HUES48 (cell line): Measurements from ENCODE around the gene AGAP1.

Source experiments
- H3K27ac ChIP-seq: one replicate; pipeline ENCODE4 v1.7.0; 2013; ENCODE audit warnings: low read depth, low read length, inconsistent platforms
- H3K27me3 ChIP-seq: 2 replicates; pipeline ENCODE4 v1.6.1; 2013; ENCODE audit warnings: mild to moderate bottlenecking, low read length; ENCODE audit not compliant: control insufficient read depth, insufficient read depth
- H3K36me3 ChIP-seq: 2 replicates; pipeline ENCODE4 v1.6.1; 2013; ENCODE audit warnings: low read length; ENCODE audit not compliant: control insufficient read depth, insufficient read depth
- H3K4me1 ChIP-seq: 2 replicates; pipeline ENCODE4 v1.6.1; 2013; ENCODE audit warnings: mild to moderate bottlenecking, low read length; ENCODE audit not compliant: control insufficient read depth, insufficient read depth
- H3K4me3 ChIP-seq: 2 replicates; pipeline ENCODE4 v1.5.1; 2013; ENCODE audit warnings: mild to moderate bottlenecking, low read depth, low read length
- H3K9ac ChIP-seq: 2 replicates; pipeline ENCODE4 v1.6.1; 2013; ENCODE audit warnings: mild to moderate bottlenecking, low read depth, low read length, moderate library complexity
- H3K9me3 ChIP-seq: 2 replicates; pipeline ENCODE4 v1.6.1; 2013; ENCODE audit warnings: low read length; ENCODE audit not compliant: control insufficient read depth, insufficient read depth

Gene AGAP1

GRCh38 chr2:235654103-235654813 is 160.4 kb downstream of the AGAP1 start:
- no peaks in the 10 kb centered on the region for H3K27me3 ChIP-seq
- no peak overlapping the region for H3K4me3 ChIP-seq
- H3K36me3 ChIP-seq = no peaks in the 10 kb centered on the region
- no peaks in the 10 kb centered on the region for H3K9me3 ChIP-seq
- peaks cover 15% of the 10 kb centered on the region for H3K4me1 ChIP-seq
- H3K27ac ChIP-seq = no peak overlapping the region
- no peak overlapping the region for H3K9ac ChIP-seq

DNA sequence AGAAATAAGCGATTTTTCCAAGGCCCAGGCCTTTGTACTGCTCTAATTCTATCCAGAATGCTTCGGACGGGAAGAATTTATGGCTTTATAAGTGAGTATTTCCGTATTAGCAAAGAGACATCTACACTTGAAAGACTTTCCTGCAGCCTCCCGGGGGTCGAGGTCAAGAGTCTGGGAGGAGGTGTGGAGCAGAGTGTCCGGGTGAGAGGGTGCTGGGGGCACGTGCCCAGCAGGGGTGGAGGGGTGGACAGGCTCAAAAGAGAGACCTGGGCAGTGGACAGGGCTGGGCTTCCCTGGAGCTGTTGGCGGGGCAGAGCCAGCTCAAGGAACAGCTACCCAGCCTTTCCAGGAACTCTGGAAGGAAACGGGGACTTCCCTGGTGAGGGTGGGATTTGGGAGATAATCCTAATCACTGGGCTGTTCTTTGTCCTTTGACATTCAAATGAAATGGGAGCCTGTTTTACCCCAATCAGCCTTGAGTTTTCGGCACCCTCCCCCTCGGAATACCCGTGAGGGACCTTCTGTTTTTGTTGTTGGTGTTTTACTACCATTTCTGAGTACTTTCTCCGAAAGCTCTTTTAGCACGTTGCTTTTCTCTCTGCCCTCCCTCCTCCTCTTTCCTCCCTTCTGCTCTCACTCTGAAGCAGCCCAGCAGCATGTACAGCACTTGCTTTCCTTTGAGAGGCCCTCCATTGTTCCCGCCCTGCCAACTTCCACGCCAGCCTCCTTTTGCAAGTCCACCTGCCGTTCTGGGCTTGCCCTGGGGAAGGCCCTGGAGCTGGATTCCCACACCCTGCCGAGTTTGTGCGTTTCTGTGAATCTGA is 164.7 kb downstream of the AGAP1 start:
- peak overlapping the region; percentile 72 for H3K27ac ChIP-seq
- H3K9me3 ChIP-seq = no peaks in the 10 kb centered on the region
- H3K36me3 ChIP-seq = no peaks in the 10 kb centered on the region
- H3K4me3 ChIP-seq = peak overlapping the region; percentile 31
- H3K4me1 ChIP-seq = peaks cover 42% of the 10 kb centered on the region
- H3K9ac ChIP-seq = 0 out of 2 replicates have a peak overlapping the region, but pooled peaks have one; percentile 19
- no peaks in the 10 kb centered on the region for H3K27me3 ChIP-seq

DNA sequence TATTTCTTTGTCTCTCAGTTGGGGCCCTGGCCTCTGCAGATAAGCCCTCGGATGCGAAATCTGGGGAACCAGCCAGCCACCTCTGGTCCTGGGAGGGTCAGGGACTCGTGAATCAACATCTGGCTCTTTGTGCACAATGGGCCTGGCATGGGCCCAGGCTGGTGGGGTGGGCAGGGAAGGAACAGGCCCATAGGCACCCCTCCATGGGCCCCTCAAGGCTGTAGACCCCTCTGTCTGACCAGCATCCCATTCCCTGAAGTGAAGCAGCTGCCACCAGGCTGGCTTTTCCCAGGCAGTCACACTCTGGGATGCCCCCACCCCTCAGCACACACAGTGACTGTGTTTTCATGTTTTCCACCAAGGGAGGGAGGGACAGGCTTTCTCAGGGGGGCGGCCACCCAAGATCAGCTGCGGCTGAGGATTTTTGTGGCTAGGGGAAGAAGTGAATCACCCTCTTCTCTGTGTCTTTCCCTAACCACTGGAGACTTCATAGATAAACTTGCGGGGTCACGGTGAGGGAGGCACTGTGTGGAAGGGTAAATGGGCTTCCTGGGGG is 166.0 kb downstream of the AGAP1 start:
- no peak overlapping the region for H3K9ac ChIP-seq
- no peaks in the 10 kb centered on the region for H3K9me3 ChIP-seq
- H3K27me3 ChIP-seq = no peaks in the 10 kb centered on the region
- no peak overlapping the region for H3K4me3 ChIP-seq
- peaks cover 51% of the 10 kb centered on the region for H3K4me1 ChIP-seq
- H3K27ac ChIP-seq = no peak overlapping the region
- no peaks in the 10 kb centered on the region for H3K36me3 ChIP-seq

- no peaks in the 10 kb centered on the region for H3K27me3 ChIP-seq
- no peak overlapping the region for H3K4me3 ChIP-seq
- H3K4me1 ChIP-seq = peaks cover 52% of the 10 kb centered on the region
- H3K9ac ChIP-seq = no peak overlapping the region
- no peaks in the 10 kb centered on the region for H3K9me3 ChIP-seq
- no peak overlapping the region for H3K27ac ChIP-seq
- H3K36me3 ChIP-seq = no peaks in the 10 kb centered on the region
These were observed 166.7 kb downstream of the AGAP1 start for GRCh38 chr2:235660484-235661082.

DNA sequence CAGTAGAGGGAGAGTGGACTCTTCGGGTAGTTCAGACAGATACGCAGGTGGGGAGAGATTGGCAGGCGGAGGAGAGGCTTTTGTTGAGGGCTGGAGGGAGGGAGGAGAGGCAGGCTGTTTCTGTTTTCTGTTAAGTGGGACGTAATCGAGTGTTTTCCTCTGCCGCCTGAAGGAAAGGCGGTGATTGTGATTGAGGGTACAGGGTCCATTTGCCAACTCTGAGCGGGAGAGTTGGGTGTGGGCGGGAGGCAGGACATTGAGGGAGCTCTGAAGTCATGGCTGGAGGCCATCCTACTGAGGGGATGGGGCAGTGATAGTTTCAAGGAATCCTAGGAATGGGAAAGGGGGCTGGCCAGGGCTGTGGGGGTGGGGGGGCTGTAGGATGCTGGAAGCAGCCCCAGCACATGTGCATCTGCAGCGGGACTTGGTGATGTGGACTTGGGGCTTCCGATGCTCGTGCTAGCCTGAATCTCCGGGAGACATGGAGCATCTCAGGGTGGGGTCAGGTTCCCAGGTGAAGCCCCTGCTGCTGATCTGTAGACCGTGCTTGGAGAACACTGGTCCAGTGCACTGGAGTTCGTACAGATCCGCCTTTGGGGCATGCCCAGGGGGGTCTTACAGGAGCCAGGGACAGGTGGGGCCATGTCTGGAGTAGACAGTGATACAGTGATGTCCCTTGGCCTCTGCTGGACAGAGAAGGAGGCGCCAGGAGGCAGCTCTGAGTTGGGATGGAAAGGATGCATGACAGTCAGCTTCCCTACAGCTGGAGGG is 167.5 kb downstream of the AGAP1 start:
- Histone ChIP-seq H3K9ac (no peak overlapping the region), H3K27me3 (no peaks in the 10 kb centered on the region), H3K9me3 (no peaks in the 10 kb centered on the region), H3K4me1 (peaks cover 60% of the 10 kb centered on the region), H3K27ac (no peak overlapping the region), H3K4me3 (no peak overlapping the region), H3K36me3 (no peaks in the 10 kb centered on the region)

DNA sequence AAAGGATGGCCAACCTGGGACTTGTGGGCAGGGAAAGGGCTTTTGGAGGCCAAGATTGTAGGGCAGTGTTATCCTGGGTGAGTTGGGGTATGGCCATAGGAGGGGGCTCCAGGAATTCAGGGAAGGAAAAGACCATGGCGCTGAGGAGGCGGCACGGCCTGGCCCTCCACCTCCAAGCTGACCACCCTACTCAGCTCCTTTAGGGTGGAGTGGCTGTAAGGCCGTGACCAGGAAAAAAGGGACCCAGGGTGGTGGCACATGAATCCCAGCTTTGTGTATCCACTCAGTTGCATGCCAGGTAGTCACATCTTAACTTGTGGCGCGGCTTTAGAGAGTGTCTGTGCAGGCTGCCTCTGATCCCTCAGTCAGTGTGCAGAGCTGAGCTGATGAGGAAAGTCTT is 168.1 kb downstream of the AGAP1 start:
- no peaks in the 10 kb centered on the region for H3K27me3 ChIP-seq
- no peak overlapping the region for H3K9ac ChIP-seq
- no peak overlapping the region for H3K4me3 ChIP-seq
- peaks cover 66% of the 10 kb centered on the region for H3K4me1 ChIP-seq
- H3K27ac ChIP-seq = no peak overlapping the region
- H3K36me3 ChIP-seq = no peaks in the 10 kb centered on the region
- H3K9me3 ChIP-seq = no peaks in the 10 kb centered on the region

DNA sequence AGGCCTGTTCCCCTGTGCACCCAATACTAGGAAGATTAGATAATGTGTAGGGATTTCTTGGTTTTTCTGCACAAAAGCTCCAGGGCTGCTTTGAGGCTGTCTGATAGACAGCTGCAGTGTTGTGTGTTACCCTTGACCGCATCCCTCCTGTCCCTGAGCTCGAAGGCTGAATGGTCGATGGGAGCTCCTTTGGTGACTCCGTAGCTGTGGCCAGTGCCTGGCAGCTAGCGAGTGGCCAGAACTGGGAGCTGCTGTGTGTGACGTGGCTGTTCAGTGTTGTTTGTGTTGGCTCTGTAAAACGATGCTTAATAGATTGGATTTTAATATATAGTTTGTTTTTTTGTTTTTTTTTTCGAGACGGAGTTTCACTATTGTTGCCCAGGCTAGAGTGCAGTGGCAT is 170.0 kb downstream of the AGAP1 start:
- peaks cover 64% of the 10 kb centered on the region for H3K4me1 ChIP-seq
- H3K9ac ChIP-seq = no peak overlapping the region
- H3K9me3 ChIP-seq = no peaks in the 10 kb centered on the region
- no peaks in the 10 kb centered on the region for H3K27me3 ChIP-seq
- no peak overlapping the region for H3K27ac ChIP-seq
- no peak overlapping the region for H3K4me3 ChIP-seq
- H3K36me3 ChIP-seq = no peaks in the 10 kb centered on the region

DNA sequence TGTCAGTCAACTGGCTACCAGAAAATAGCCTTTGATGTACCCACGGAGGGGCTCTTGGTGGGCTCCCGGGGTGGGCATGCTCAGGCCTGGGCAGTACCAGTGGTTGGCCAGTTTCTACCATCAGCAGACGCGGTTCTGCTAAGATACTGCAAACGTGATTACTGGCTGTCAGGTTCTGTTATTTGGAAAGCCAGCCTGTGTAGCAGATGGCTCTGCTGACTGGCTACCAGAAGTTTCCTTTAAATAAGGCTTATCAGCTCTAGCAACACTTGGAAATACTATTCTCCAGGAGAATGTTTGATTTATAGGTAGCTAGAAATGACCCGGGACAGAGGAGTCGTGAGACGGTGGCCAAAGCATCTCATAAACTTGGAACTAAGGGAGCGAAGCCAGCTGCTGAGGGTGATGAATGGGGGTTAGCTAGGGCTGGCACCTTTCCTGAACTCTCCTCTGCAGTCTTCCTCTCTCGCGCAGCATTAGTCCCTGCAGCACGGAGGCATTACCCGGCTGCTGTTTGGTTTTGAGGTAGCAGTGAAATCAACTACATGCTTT is 171.9 kb downstream of the AGAP1 start:
- H3K27ac ChIP-seq = no peak overlapping the region

DNA sequence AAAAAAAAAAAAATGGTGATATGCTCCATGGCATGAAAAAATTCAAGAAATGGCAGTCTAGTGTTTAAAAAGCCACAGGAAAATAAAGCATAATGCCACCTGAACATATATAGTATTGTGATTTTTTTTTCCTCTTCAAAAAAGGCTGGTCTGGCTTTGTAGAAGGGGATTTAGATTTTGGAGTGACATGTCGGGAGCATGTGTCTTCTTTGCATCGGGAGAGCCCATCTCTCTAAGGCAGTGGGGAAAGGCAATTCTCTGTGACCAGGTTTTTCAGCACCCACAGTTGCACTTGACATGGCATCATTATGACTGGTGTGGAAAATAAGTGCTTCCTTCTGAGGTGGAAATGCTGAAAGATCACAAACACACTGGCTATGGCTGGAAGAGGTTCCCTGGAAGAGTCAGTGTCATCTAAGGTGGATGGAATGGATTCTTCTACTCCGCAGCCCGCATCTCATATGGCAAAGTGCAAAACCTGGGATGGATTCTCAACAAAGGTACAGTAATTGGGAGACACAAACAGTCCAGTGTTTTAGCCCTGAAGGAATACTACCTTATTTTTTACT is 172.5 kb downstream of the AGAP1 start:
- peaks cover 8% of the 10 kb centered on the region for H3K27me3 ChIP-seq
- H3K4me1 ChIP-seq = peaks cover 45% of the 10 kb centered on the region
- no peak overlapping the region for H3K9ac ChIP-seq
- H3K36me3 ChIP-seq = no peaks in the 10 kb centered on the region
- no peaks in the 10 kb centered on the region for H3K9me3 ChIP-seq
- H3K4me3 ChIP-seq = peak overlapping the region; percentile 48
- H3K27ac ChIP-seq = no peak overlapping the region

More for the DNA sequence above, 171.9 kb downstream of the AGAP1 start:
- no peaks in the 10 kb centered on the region for H3K36me3 ChIP-seq
- H3K27me3 ChIP-seq = peaks cover 2% of the 10 kb centered on the region; the same call in 1 of the 2 replicates
- no peak overlapping the region for H3K9ac ChIP-seq
- H3K9me3 ChIP-seq = no peaks in the 10 kb centered on the region
- peaks cover 49% of the 10 kb centered on the region for H3K4me1 ChIP-seq
- peak overlapping the region; percentile 48; the same call in 1 of the 2 replicates for H3K4me3 ChIP-seq

- H3K9me3 ChIP-seq = no peaks in the 10 kb centered on the region
- peaks cover 13% of the 10 kb centered on the region for H3K27me3 ChIP-seq
- H3K4me1 ChIP-seq = peaks cover 45% of the 10 kb centered on the region
- 0 out of 2 replicates have a peak overlapping the region, but pooled peaks have one; percentile 6 for H3K9ac ChIP-seq
- H3K27ac ChIP-seq = peak overlapping the region; percentile 39
- H3K36me3 ChIP-seq = no peaks in the 10 kb centered on the region
- H3K4me3 ChIP-seq = peak overlapping the region; percentile 33
These were observed 174.9 kb downstream of the AGAP1 start for GRCh38 chr2:235668782-235669181.
